Cardiac muscle cell (in vitro differentiated cells and primary cell): ENCODE results near the gene TRNP1. TPM values are rescaled to one million over a fixed set of nuclear protein-coding genes. Genes with fewer than 3 reads are reported as not detected.

Experiments
- DNase-seq, 2 donors: peaks; one replicate each; pipeline versions ENCODE4 v3.0.0 to v3.0.0-alpha.2; 2010 to 2017; ENCODE audit warnings: low read depth in 1 of 2, low spot score in 1 of 2
- H3K27ac ChIP-seq: fragments of 200-600 bp; sonication (generic); 2 replicates; pipeline ENCODE4 v1.5.1; 2016
- H3K27me3 ChIP-seq: fragments of 200-600 bp; sonication (generic); 2 replicates; pipeline ENCODE4 v1.6.0; 2016; ENCODE audit warnings: control low read depth
- H3K36me3 ChIP-seq: fragments of 200-600 bp; sonication (generic); 2 replicates; pipeline ENCODE4 v1.5.1; 2016; ENCODE audit warnings: control low read depth
- H3K4me1 ChIP-seq: fragments of 200-600 bp; sonication (generic); 2 replicates; pipeline ENCODE4 v1.8.1; 2017; ENCODE audit warnings: low read depth, mild to moderate bottlenecking, mixed run types
- H3K4me3 ChIP-seq: fragments of 200-600 bp; sonication (generic); 2 replicates; pipeline ENCODE4 v1.5.1; 2016; ENCODE audit warnings: mild to moderate bottlenecking
- H3K9me3 ChIP-seq: fragments of 200-600 bp; sonication (generic); 2 replicates; pipeline ENCODE4 v1.5.1; 2017; ENCODE audit warnings: low read depth, mild to moderate bottlenecking, control low read depth
- polyA plus RNA-seq: library from polyadenylated mRNA; unstranded; fragments of >200 nt; fragmentation: Nextera tagmentation; extraction: Ambion mirVana; gene quantifications from 2 replicates; pipeline ENCODE4 v1.2.1, GENCODE V29; 2016
- total RNA-seq: library from RNA; depleted of rRNA; stranded (reverse); fragments of >200 nt; gene quantifications from 2 replicates; pipeline ENCODE4 v1.2.3, GENCODE V29; 2016
- TF ChIP-seq, protein P1 (sequence below): IDR thresholded peaks from 2 replicates; pipeline ENCODE4 v1.5.1; 2012; ENCODE audit warnings: low read depth, mild to moderate bottlenecking, low read length

TRNP1 gene
- total and polyA plus RNA-seq, 2 experiments from 2014 or later = 42.9 to 63.7 TPM

- TF ChIP-seq, protein P1, sequence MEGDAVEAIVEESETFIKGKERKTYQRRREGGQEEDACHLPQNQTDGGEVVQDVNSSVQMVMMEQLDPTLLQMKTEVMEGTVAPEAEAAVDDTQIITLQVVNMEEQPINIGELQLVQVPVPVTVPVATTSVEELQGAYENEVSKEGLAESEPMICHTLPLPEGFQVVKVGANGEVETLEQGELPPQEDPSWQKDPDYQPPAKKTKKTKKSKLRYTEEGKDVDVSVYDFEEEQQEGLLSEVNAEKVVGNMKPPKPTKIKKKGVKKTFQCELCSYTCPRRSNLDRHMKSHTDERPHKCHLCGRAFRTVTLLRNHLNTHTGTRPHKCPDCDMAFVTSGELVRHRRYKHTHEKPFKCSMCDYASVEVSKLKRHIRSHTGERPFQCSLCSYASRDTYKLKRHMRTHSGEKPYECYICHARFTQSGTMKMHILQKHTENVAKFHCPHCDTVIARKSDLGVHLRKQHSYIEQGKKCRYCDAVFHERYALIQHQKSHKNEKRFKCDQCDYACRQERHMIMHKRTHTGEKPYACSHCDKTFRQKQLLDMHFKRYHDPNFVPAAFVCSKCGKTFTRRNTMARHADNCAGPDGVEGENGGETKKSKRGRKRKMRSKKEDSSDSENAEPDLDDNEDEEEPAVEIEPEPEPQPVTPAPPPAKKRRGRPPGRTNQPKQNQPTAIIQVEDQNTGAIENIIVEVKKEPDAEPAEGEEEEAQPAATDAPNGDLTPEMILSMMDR = no peak
- H3K4me3 ChIP-seq = no peak overlapping the region
- H3K36me3 ChIP-seq = no peaks in the 10 kb centered on the region
- no peak for DNase-seq
- no peak overlapping the region for H3K27ac ChIP-seq
- H3K27me3 ChIP-seq = no peaks in the 10 kb centered on the region
- H3K9me3 ChIP-seq = no peaks in the 10 kb centered on the region
- peaks cover 12% of the 10 kb centered on the region for H3K4me1 ChIP-seq
These were observed 36.0 kb downstream of the TRNP1 start for GRCh38 chr1:27029517-27029916.

DNA sequence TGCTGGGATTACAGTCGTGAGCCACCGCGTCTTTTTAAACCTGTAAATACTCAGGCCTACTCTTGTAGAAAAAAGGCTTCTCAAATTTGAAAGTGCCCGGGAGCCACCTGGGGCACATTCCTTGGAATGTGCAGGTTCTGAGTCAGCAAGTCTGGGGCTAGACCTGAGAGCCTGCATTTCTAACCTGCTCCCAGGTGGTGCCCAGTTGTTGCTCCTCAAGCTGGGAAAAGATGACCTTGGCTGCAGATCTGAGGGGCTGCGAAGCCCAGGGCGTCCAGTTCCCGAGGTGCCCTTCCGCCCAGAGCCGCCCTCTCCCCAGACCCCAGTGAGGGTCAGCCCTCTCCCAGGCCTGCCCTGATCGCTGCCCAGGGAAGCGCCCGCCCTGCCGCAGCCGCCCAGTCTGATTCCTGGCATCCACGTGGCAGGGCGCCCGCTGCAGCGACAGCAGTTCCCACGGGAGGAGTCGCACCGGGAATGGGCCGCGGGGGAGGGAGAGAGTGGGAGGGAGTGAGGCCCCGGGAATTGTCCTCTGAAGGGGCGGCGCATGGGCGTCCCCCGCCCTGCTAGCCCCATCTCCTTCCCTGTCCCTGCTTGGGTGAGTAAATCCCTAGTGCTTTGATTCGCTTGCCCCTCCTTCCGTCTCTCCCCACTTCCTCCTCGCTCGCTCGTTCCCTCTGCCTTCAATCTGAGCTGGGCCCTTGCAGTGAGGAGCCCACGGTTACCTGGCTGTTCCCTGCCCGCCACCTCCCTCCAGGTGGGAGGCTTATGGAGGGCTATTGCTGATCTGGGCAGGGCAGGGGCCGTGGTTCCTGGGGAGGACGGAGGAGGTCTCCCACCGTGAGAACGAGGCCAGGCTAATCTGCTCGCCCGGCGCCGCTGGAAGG lies 38.0 kb downstream of the TRNP1 start:
- TF ChIP-seq, protein P1 = no peak
- Histone ChIP-seq H3K27me3 (no peaks in the 10 kb centered on the region), H3K9me3 (no peaks in the 10 kb centered on the region), H3K36me3 (no peaks in the 10 kb centered on the region), H3K27ac (no peak overlapping the region), H3K4me1 (peaks cover 12% of the 10 kb centered on the region), H3K4me3 (no peak overlapping the region)
- DNase-seq = peak in 1 of 2 donors; percentile 85

DNA sequence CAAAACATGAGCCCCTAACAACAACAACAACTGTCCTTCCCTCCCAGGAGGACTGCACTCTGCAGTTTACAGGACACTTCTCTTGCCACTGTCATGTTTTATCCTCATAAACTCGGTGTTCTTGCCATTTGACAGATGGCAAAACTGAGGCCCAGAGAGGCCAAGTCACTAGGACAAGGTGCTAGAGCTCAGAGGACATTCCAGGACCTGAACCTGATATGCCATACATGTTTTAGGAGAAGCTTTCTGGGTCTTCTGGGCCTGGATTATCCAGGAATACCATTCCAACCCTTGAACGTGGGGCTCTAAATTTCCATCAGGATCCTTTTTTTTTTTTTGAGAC lies 38.6 kb downstream of the TRNP1 start:
- Histone ChIP-seq H3K27ac (no peak overlapping the region), H3K36me3 (no peaks in the 10 kb centered on the region), H3K4me1 (peaks cover 6% of the 10 kb centered on the region), H3K27me3 (no peaks in the 10 kb centered on the region), H3K9me3 (no peaks in the 10 kb centered on the region), H3K4me3 (no peak overlapping the region)
- no peak for DNase-seq
- TF ChIP-seq, protein P1 = no peak

DNA sequence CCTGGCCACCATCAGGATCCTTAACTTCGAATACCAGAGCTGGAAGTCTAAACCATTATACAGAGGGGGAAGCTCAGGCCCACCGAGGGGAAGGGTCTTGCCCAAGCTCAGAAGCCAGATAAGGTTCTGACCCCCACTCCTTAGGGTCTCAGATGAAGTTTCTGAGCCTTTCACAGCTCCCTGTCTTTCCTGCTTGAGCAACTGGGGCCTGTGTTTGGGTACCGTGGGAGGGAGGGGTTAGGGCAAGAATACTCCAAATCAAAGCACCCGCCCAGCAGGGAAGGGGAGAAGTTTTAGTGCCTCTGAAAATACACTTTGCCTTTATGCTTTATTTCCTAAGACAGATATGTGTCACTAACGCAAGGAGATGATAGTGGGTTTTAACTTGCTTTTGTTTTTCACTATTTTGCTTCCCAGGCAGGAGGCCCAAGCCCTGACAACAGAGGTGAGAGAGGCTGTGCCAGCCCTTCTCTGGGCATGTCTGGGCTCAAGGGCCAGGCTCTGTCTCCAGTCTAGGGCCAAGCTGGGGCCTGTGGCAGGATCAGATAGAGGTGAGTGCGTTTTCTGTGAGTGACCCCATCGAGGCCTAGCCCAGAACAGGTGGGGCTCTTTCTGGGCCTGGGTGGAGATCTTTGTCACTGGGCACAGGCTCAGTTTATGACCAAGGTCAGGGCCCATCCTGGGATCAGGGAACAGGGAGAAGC lies 39.7 kb downstream of the TRNP1 start:
- TF ChIP-seq, protein P1 = no peak
- no peak for DNase-seq
- no peaks in the 10 kb centered on the region for H3K27me3 ChIP-seq
- H3K36me3 ChIP-seq = no peaks in the 10 kb centered on the region
- peak overlapping the region; percentile 15 for H3K27ac ChIP-seq
- no peak overlapping the region for H3K4me3 ChIP-seq
- H3K9me3 ChIP-seq = no peaks in the 10 kb centered on the region
- H3K4me1 ChIP-seq = no peaks in the 10 kb centered on the region

DNA sequence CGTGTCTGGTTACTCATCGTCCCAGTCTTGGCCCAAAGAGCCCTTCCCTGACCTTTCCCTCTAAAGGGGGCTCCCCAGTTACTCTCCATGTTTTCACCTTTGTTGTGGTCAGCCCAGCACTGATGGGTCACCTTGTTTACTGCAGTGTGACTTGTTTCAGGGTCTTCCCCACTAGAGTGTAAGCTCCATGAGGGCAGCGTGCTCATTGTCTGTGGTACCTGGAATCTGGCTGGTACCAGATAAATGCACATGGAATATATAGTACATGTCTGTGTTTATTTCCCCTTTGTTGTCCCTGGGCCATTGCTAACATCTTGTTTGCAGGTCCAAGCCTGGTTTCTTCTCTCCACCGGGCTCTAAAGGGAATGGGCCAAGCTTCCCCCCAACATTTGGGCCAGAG lies 41.9 kb downstream of the TRNP1 start:
- no peaks in the 10 kb centered on the region for H3K9me3 ChIP-seq
- no peak for DNase-seq
- no peak overlapping the region for H3K4me3 ChIP-seq
- H3K4me1 ChIP-seq = no peaks in the 10 kb centered on the region
- H3K27ac ChIP-seq = no peak overlapping the region
- no peaks in the 10 kb centered on the region for H3K27me3 ChIP-seq
- no peaks in the 10 kb centered on the region for H3K36me3 ChIP-seq
- TF ChIP-seq, protein P1 = no peak
